Endometrial microvascular endothelial cells (primary cell): ENCODE results near the gene MARK3. TPM values are rescaled to one million over a fixed set of nuclear protein-coding genes. Genes with fewer than 3 reads are reported as not detected.
"Not testable (repeated sequence)": the region's sequence is repeated elsewhere in the genome, so short reads cannot be mapped to it uniquely, and the experiment has no call there.

Experiments used
- in situ Hi-C: cut with HindIII; loops from 2 replicates; pipeline ENCODE4 v1.10.0; 2017; ENCODE audit warnings: low sequenced_read_pairs, low pct_unique_long_range_greater_than_20kb; ENCODE audit errors: inconsistent ontology term
- total RNA-seq: library from RNA; depleted of rRNA; stranded (reverse); fragments of >200 nt; gene quantifications from one replicate; pipeline ENCODE4 v1.2.3, GENCODE V29; 2015; ENCODE audit errors: inconsistent ontology term

Gene MARK3
- total RNA-seq, 1 donor from 2014 or later: 61.6 TPM

- in situ Hi-C loops: no loop called here
These were observed 116.9 kb downstream of the MARK3 start for GRCh38 chr14:103501921-103502669.

GRCh38 chr14:103502877-103503276, 117.7 kb downstream of the MARK3 start:
- in situ Hi-C loops: no loop called here

GRCh38 chr14:103503296-103503695, 118.1 kb downstream of the MARK3 start:
- in situ Hi-C loops: no loop called here

GRCh38 chr14:103504991-103505565, 119.9 kb downstream of the MARK3 start:
- in situ Hi-C loops: no loop called here

- in situ Hi-C loops: no loop called here
These were observed 122.5 kb downstream of the MARK3 start for GRCh38 chr14:103507751-103508150.

GRCh38 chr14:103508521-103509329, 123.5 kb downstream of the MARK3 start:
- in situ Hi-C loops: no loop called here

- in situ Hi-C loops: no loop called here
These were observed 124.9 kb downstream of the MARK3 start for GRCh38 chr14:103509864-103510723.

- in situ Hi-C loops: no loop called here
These were observed 125.8 kb downstream of the MARK3 start for GRCh38 chr14:103510724-103511693.

- in situ Hi-C loops: not testable (repeated sequence)
These were observed 127.0 kb downstream of the MARK3 start for GRCh38 chr14:103512180-103512579.

- in situ Hi-C loops: no loop called here
These were observed 127.7 kb downstream of the MARK3 start for GRCh38 chr14:103512701-103513611.

- in situ Hi-C loops: no loop called here
These were observed 129.6 kb downstream of the MARK3 start for GRCh38 chr14:103514596-103515421.

- in situ Hi-C loops: no loop called here
These were observed 131.4 kb downstream of the MARK3 start for GRCh38 chr14:103516426-103517173.

GRCh38 chr14:103517174-103517566, 132.0 kb downstream of the MARK3 start:
- in situ Hi-C loops: no loop called here

GRCh38 chr14:103517721-103518421, 132.7 kb downstream of the MARK3 start:
- in situ Hi-C loops: no loop called here
